Upper lobe of left lung (tissue), 6 donors: ENCODE data around the gene BMP8A. TPM values are rescaled to one million over a fixed set of nuclear protein-coding genes. Genes with fewer than 3 reads are reported as not detected.
A peak's percentile ranks its signal among the peaks of the same experiment; 100 is the strongest.
"Not testable (repeated sequence)": the region's sequence is repeated elsewhere in the genome, so short reads cannot be mapped to it uniquely, and the experiment has no call there.

Source experiments
- ATAC-seq, 2 donors: fragments of 200-7000 bp; cut with Tn5 transposase; one replicate each; pipeline ENCODE4 v1.9.1; 2022; ENCODE audit warnings: mild to moderate bottlenecking in 2 of 2, moderate library complexity in 2 of 2; ENCODE audit not compliant: low FRiP score in 2 of 2
- DNase-seq, 2 donors: peaks; one replicate each; pipeline ENCODE4 v3.0.0-alpha.2; 2019 to 2020
- H3K27ac ChIP-seq, 4 donors: fragments of 200-600 bp; sonication (generic); one replicate each; pipeline ENCODE4 v1.5.1; 2016 to 2019
- H3K27me3 ChIP-seq, 4 donors: fragments of 200-600 bp; sonication (generic); one replicate each; pipeline ENCODE4 v1.5.1; 2017 to 2019
- H3K36me3 ChIP-seq, 4 donors: fragments of 200-600 bp; sonication (generic); one replicate each; pipeline ENCODE4 v1.5.1; 2016 to 2019
- H3K4me1 ChIP-seq, 4 donors: fragments of 200-600 bp; sonication (generic); one replicate each; pipeline ENCODE4 v1.5.1; 2018 to 2019
- H3K4me3 ChIP-seq, 4 donors: fragments of 200-600 bp; sonication (generic); one replicate each; pipeline ENCODE4 v1.5.1; 2017 to 2019; ENCODE audit warnings: mild to moderate bottlenecking in 2 of 4, moderate library complexity in 1 of 4
- H3K9me3 ChIP-seq, 4 donors: fragments of 200-600 bp; sonication (generic); one replicate each; pipeline ENCODE4 v1.5.1; 2018 to 2019
- CTCF ChIP-seq, 6 experiments: fragments of 450-650 bp in 4 of 6; fragments of 200-600 bp in 2 of 6; sonication (generic) in 2 of 6; IDR thresholded peaks; one replicate each; pipeline ENCODE4 v1.5.1; 2016 to 2019; ENCODE audit warnings: antibody characterized with exemption in 6 of 6
- EP300 ChIP-seq, 4 donors: sonication (generic); formaldehyde crosslinking; IDR thresholded peaks; one replicate each; pipeline ENCODE4 v1.5.1; 2017; ENCODE audit warnings: antibody characterized with exemption in 4 of 4, control low read depth in 2 of 4
- POLR2A ChIP-seq, 4 donors: fragments of 450-650 bp; IDR thresholded peaks; one replicate each; pipeline ENCODE4 v1.5.1; 2016 to 2017; ENCODE audit warnings: antibody characterized with exemption in 4 of 4, mild to moderate bottlenecking in 2 of 4
- POLR2AphosphoS5 ChIP-seq, 2 donors: sonication (generic); formaldehyde crosslinking; IDR thresholded peaks; one replicate each; pipeline ENCODE4 v1.5.1; 2017; ENCODE audit warnings: antibody characterized with exemption in 2 of 2
- WGBS, 2 donors: methylation state at CpG; one replicate each; pipeline ENCODE4 v1.1.5; 2017 to 2018; 5-methylcytosine and 5-hydroxymethylcytosine counted together
- total RNA-seq, 6 donors: library from RNA; depleted of rRNA in 4 of 6; stranded (reverse); fragments of >200 nt in 4 of 6; gene quantifications; one replicate each; pipeline versions ENCODE4 v1.1.0 to v1.2.1, GENCODE V29; 2016 to 2021
- donor health status: DM: no; HTN: no; CAD: no; lungs with moderate emphysema.
- donor health status: DM: no; HTN: yes; CAD: no; lungs with severe emphysema.

The BMP8A gene
- total RNA-seq, 6 donors from 2014 or later, result 0.30 to 1.4 (median 0.88) TPM; not detected in 1

DNA sequence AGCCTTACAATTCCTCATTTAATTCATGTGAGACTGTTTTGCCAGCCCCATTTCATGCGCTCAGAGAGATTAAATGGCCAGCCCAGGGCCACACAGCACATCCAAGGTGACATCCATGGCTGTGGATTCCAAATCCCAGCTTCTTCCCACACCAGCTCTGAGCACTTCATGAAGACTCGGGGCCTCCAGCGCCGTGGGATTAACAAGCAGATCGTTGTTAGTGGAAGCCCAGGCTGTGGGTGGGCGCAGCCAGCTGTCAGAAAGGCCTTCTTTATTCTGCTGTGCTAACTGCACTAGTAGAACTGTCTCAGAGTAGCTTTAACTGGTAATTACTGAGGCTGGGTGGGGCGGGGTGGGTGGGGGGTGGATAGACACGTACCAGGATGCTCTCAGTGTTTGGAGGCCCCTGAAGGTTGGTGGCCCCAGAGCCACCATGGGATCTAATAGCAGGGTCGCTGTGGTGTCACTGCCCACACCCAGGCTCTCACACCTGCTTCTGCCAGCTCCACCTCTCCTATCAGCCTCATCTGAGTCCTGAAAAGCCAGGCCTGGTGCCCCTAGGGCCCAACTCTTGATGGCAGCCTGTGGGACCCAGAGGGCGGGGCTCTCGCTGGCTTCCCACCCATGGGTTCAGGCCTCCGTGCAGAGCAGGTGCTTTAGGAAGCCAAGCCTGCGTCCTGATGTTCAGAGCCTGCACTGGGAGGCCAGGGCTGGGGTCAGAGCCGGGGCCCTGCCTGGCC is 3.4 kb downstream of the BMP8A start:
- H3K4me3 ChIP-seq, result no peak overlapping the region
- 85 to 86% methylated on average over 8 to 12 of the region's 14 CpGs for WGBS, 2 donors
- H3K9me3 ChIP-seq, result no peaks in the 10 kb centered on the region
- peaks cover 2 to 21% (median 11%) of the 10 kb centered on the region in 4 donors for H3K4me1 ChIP-seq
- peaks cover 0 to 13% (median 6%) of the 10 kb centered on the region in 4 donors for H3K27me3 ChIP-seq
- no peak overlapping the region for H3K27ac ChIP-seq
- no peak for TF ChIP-seq EP300 (IDR thresholded peaks at IDR 0.05)
- TF ChIP-seq CTCF (IDR thresholded peaks at IDR 0.05), result no peak
- no peak for TF ChIP-seq POLR2AphosphoS5 (IDR thresholded peaks at IDR 0.05)
- TF ChIP-seq POLR2A (IDR thresholded peaks at IDR 0.05), result no peak
- ATAC-seq (no peak), DNase-seq (no peak)
- no peaks in the 10 kb centered on the region for H3K36me3 ChIP-seq

GRCh38 chr1:39496520-39496919 is 5.1 kb downstream of the BMP8A start:
- DNase-seq, H3K9me3 ChIP-seq, H3K27ac ChIP-seq, ATAC-seq, H3K36me3 ChIP-seq, H3K4me3 ChIP-seq, H3K4me1 ChIP-seq: not testable (repeated sequence)
- 96 to 97% methylated on average over 5 of the region's 5 CpGs for WGBS, 2 donors
- H3K27me3 ChIP-seq, result peaks cover 0 to 12% (median 4%) of the 10 kb centered on the region in 4 donors

DNA sequence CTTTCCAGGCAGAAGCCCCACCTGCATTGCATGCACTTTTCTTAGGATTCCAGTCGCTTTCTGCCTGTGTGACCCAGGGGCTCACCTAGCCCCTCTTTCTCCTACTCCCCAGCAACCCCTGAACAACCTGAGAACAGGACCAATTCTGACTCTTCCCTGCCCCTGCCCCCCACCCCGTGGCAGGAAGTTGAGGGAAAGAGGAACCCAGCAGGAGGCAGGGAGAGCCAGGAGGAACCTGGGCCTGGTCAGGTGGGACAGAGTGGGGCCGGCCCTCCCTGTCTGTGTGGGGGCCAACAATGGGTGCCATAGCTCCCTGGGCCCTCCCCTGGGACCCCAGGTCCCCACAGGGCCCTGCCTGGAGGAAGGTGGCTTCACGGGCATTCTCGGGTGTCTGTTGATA is 6.1 kb downstream of the BMP8A start:
- 67 to 100% methylated on average over 2 to 4 of the region's 5 CpGs for WGBS, 2 donors
- no peak for TF ChIP-seq POLR2A (IDR thresholded peaks at IDR 0.05)
- no peak for TF ChIP-seq POLR2AphosphoS5 (IDR thresholded peaks at IDR 0.05)
- TF ChIP-seq CTCF (IDR thresholded peaks at IDR 0.05), result no peak
- no peak for TF ChIP-seq EP300 (IDR thresholded peaks at IDR 0.05)
- H3K36me3 ChIP-seq, result no peaks in the 10 kb centered on the region
- peaks cover 0 to 7% (median 0%) of the 10 kb centered on the region in 4 donors for H3K4me1 ChIP-seq
- DNase-seq, result peak in 1 of 2 donors; percentile 28
- H3K27me3 ChIP-seq, result peaks cover 0 to 5% (median 2%) of the 10 kb centered on the region in 4 donors
- no peaks in the 10 kb centered on the region for H3K9me3 ChIP-seq
- H3K4me3 ChIP-seq, result no peak overlapping the region
- H3K27ac ChIP-seq, result no peak overlapping the region
- ATAC-seq, result no peak

DNA sequence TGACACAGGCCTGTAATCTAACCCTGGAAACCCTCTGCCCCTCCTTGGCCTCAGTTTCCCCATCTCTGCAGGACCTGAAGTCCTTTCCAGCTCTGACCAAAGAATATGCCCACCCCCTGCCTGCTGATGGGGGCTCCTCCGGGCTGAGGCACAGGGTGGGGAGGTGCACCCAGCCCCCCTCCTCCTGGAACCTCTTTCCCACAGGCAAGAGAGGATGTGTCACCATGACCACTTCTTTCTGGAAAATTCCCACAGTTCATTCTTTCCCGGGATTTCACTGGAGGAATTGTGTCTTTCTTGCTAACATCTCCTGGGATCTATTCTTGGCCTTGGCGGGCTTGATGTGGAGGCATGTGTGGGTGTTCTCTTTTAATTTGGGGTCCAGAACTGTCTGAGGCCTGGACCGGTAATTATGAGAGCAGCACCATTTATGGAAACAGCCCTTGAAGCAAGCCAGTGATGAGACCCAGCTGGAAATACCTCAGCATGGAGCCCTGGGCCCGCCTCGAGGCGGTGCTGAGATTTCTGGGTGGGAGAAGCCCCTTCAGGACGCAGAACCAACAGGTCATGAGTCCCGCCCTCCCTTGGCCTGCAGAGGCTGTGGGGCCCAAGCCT is 6.8 kb downstream of the BMP8A start:
- not testable (repeated sequence) for H3K4me3 ChIP-seq, ATAC-seq, H3K27me3 ChIP-seq, H3K27ac ChIP-seq, H3K9me3 ChIP-seq, H3K36me3 ChIP-seq, H3K4me1 ChIP-seq
- 89 to 98% methylated on average over 4 to 7 of the region's 9 CpGs for WGBS, 2 donors
- peak in 1 of 2 donors; percentile 41 for DNase-seq

DNA sequence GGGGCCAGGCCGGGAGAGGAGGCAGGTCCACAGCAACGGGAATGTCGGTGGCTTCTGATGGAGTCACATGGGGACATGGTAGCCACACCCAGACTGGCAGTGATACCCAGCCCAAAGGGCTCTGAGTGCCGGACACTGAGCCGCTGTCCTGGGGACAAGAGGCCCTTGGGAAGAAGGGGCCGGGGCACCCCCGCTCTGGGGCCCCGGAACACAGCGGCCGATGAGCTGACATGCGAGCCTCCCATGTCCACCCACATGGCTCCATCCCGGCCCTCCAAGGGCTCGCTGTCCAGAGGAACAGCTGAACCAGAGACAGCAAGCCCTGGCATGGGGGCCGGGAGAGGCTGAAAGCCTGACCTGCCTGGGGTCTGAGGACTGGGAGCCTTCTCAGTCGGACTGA is 7.4 kb downstream of the BMP8A start:
- H3K4me3 ChIP-seq, H3K27me3 ChIP-seq, H3K27ac ChIP-seq, ATAC-seq, H3K9me3 ChIP-seq, H3K36me3 ChIP-seq, H3K4me1 ChIP-seq: not testable (repeated sequence)
- DNase-seq, result peak in 1 of 2 donors; percentile 76
- WGBS, 2 donors, result 97% methylated on average over 9 of the region's 15 CpGs; no CpG with 5 or more reads in 1 of the 2 donors

DNA sequence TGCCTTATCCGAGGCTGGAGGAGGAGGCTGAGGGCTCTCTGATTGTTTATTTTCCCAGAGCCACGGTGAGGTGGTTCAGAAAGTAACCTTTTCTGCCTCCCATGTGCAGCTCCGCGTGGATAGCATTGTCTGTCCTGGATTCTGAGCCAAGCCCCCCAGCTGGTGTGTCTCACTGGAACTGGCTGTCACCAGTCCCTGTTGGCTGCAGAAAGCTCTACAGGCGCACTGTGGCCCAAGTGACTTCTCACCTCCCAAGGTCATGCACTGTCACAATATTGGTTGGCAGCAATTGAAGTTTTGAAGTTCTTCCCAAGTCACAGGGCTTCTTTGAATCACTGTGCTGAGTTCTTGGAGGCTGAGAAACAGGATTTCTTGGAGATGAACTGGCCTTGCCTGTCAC is 8.2 kb downstream of the BMP8A start:
- Histone ChIP-seq H3K27me3 (no peaks in the 10 kb centered on the region), H3K4me1 (peaks cover 0 to 7% (median 0%) of the 10 kb centered on the region in 4 donors), H3K9me3 (no peaks in the 10 kb centered on the region), H3K36me3 (no peaks in the 10 kb centered on the region), H3K27ac (no peak overlapping the region), H3K4me3 (no peak overlapping the region)
- DNase-seq, result no peak
- no peak for ATAC-seq
- 63 to 74% methylated on average over 3 to 5 of the region's 5 CpGs for WGBS, 2 donors
- no peak for TF ChIP-seq CTCF (IDR thresholded peaks at IDR 0.05)
- peak; percentile 31 to 66 for TF ChIP-seq POLR2AphosphoS5 (IDR thresholded peaks at IDR 0.05)
